T-cell (primary cell): ENCODE results near the gene ADAP1. TPM values are rescaled to one million over a fixed set of nuclear protein-coding genes. Genes with fewer than 3 reads are reported as not detected.
A peak's percentile ranks its signal among the peaks of the same experiment; 100 is the strongest.

Source experiments
- ATAC-seq, 4 experiments: fragments of 200-7000 bp in 3 of 4; fragments of 150-1000 bp in 1 of 4; cut with Tn5 transposase; replicated peaks in 1 of 4; 1 replicate in 3 of 4; 2 replicates in 1 of 4; pipeline ENCODE4 v1.10.0; 2021; ENCODE audit warnings: moderate library complexity in 3 of 4, mild to moderate bottlenecking in 2 of 4, moderate number of reproducible peaks in 1 of 4
- CTCF ChIA-PET, 2 donors: fragments of 300-600 bp; sonication (Branson Sonifier 250); formaldehyde crosslinking; loops; one replicate each; lab custom pipeline; 2022; ENCODE audit warnings: antibody characterized with exemption in 2 of 2; lab: Charles Lee
- POLR2A ChIA-PET, 2 donors: fragments of 300-600 bp; sonication (Branson Sonifier 250); formaldehyde crosslinking; loops; one replicate each; lab custom pipeline; 2022; ENCODE audit warnings: antibody characterized with exemption in 2 of 2; lab: Charles Lee
- DNase-seq, 35 experiments: peaks; one replicate each; pipeline versions ENCODE4 v3.0.0 to v3.0.0-alpha.2; 2013 to 2023
- H3K27ac ChIP-seq: one replicate; pipeline ENCODE4 v1.5.1; 2013; ENCODE audit warnings: low read length
- H3K27me3 ChIP-seq, 2 experiments: replicated peaks in 1 of 2; 1 replicate in 1 of 2; 2 replicates in 1 of 2; pipeline versions ENCODE4 v1.6.1 to v1.7.0; 2013; ENCODE audit warnings: low read length in 1 of 2, mixed read lengths in 1 of 2; ENCODE audit not compliant: control insufficient read depth in 2 of 2, insufficient read depth in 2 of 2; ENCODE audit errors: extremely low read depth in 1 of 2
- H3K36me3 ChIP-seq, 2 donors: 1 replicate in 1 of 2; 2 replicates in 1 of 2; pipeline versions ENCODE4 v1.6.1 to v1.7.0; 2013; ENCODE audit warnings: low read length in 1 of 2; ENCODE audit not compliant: control insufficient read depth in 2 of 2, insufficient read depth in 1 of 2; ENCODE audit errors: extremely low read depth in 1 of 2
- H3K4me1 ChIP-seq, 2 experiments: 1 replicate in 1 of 2; 2 replicates in 1 of 2; pipeline versions ENCODE4 v1.6.1 to v1.7.0; 2013; ENCODE audit warnings: low read length in 2 of 2, mixed read lengths in 1 of 2; ENCODE audit not compliant: insufficient read depth in 2 of 2, control insufficient read depth in 1 of 2; ENCODE audit errors: extremely low read depth in 1 of 2
- H3K4me3 ChIP-seq, 2 donors: 1 replicate in 1 of 2; 2 replicates in 1 of 2; pipeline versions ENCODE4 v1.5.1 to v1.7.0; 2013; ENCODE audit warnings: mild to moderate bottlenecking in 2 of 2, low read length in 1 of 2, moderate library complexity in 1 of 2; ENCODE audit not compliant: control insufficient read depth in 1 of 2; ENCODE audit errors: extremely low read depth in 1 of 2
- H3K9me3 ChIP-seq: 2 replicates; pipeline ENCODE4 v1.7.0; 2013
- H3K27ac Mint-ChIP-seq, 2 donors: one replicate each; pipeline ENCODE4 v1.8.0; 2020 to 2021; ENCODE audit warnings: mild to moderate bottlenecking in 2 of 2, mixed read lengths in 2 of 2
- H3K27me3 Mint-ChIP-seq, 2 donors: one replicate each; pipeline ENCODE4 v1.8.0; 2021 to 2022; ENCODE audit warnings: mixed read lengths in 2 of 2
- H3K36me3 Mint-ChIP-seq: one replicate; pipeline ENCODE4 v1.8.0; 2021; ENCODE audit warnings: mixed read lengths
- H3K4me1 Mint-ChIP-seq, 3 donors: one replicate each; pipeline ENCODE4 v1.8.0; 2020 to 2022; ENCODE audit warnings: mixed read lengths in 3 of 3, mild to moderate bottlenecking in 1 of 3
- H3K4me3 Mint-ChIP-seq, 3 donors: one replicate each; pipeline ENCODE4 v1.8.0; 2020 to 2022; ENCODE audit warnings: mild to moderate bottlenecking in 3 of 3, mixed read lengths in 3 of 3, moderate library complexity in 3 of 3
- H3K9me3 Mint-ChIP-seq, 3 donors: one replicate each; pipeline ENCODE4 v1.8.0; 2020 to 2022; ENCODE audit warnings: mixed read lengths in 3 of 3
- WGBS: methylation state at CpG from one replicate; pipeline ENCODE4 v1.1.5; 2013; ENCODE audit warnings: missing lambda C conversion rate; ENCODE audit not compliant: insufficient coverage; 5-methylcytosine and 5-hydroxymethylcytosine counted together
- total RNA-seq, 35 experiments: library from RNA in 6 of 35; stranded (reverse) in 6 of 35; fragments of 120-200 nt in 1 of 35; gene quantifications; one replicate each; pipeline versions ENCODE4 v1.2.1 to v1.2.4 and lab custom pipeline; 2013 to 2026

Gene ADAP1
- total RNA-seq, 5 donors from 2014 or later (not counting 1 experiment from before 2014, with no cell fraction given), result 10.6 to 26.9 (median 23.5) TPM

GRCh38 chr7:921581-922333 lies 32.7 kb downstream of the ADAP1 start:
- no peaks in the 10 kb centered on the region for H3K27me3 ChIP-seq
- peaks cover 20 to 69% of the 10 kb centered on the region in 2 experiments for H3K4me1 ChIP-seq
- peak overlapping the region; percentile 82 for H3K27ac ChIP-seq
- ChIA-PET POLR2A (no interaction called here), CTCF (no interaction called here)
- WGBS, result 41% methylated on average over 34 of the region's 36 CpGs
- peak overlapping the region; percentile 41 to 89 (median 41) for H3K4me3 Mint-ChIP-seq
- peak overlapping the region; percentile 45 to 72 for H3K4me3 ChIP-seq
- H3K9me3 ChIP-seq, result no peaks in the 10 kb centered on the region
- H3K4me1 Mint-ChIP-seq, result peaks cover 21 to 40% (median 32%) of the 10 kb centered on the region in 3 donors
- H3K9me3 Mint-ChIP-seq, result no peaks in the 10 kb centered on the region
- H3K27ac Mint-ChIP-seq, result peak overlapping the region; percentile 63 to 73
- no peaks in the 10 kb centered on the region for H3K36me3 ChIP-seq
- no peaks in the 10 kb centered on the region for H3K36me3 Mint-ChIP-seq
- ATAC-seq, result no peak
- DNase-seq, result peak in 3 of 35 experiments; percentile 3 to 45 (median 24)
- H3K27me3 Mint-ChIP-seq, result no peaks in the 10 kb centered on the region

DNA sequence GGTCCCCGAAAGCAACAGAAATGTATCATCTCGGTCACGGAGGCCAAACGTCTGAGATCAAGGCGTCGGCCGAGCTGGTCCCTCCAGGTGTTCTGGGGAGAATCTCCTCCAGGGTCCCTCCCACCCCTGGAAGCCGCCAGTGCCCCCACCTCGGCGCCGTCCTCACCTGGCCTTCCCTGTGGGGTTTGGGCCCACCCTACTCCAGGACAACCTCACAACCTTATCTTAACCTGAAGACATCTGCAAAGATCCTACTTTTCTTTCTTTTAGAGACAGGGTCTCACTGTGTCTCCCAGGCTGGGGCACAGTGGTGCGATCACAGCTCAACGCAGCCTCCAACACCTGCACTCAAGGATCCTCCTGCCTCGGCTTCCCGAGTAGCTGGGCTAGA lies 33.4 kb downstream of the ADAP1 start:
- no peaks in the 10 kb centered on the region for H3K9me3 ChIP-seq
- H3K27me3 ChIP-seq, result no peaks in the 10 kb centered on the region
- peaks cover 21 to 40% (median 32%) of the 10 kb centered on the region in 3 donors for H3K4me1 Mint-ChIP-seq
- ATAC-seq, result no peak
- WGBS, result 99% methylated on average over 10 of the region's 15 CpGs
- peak overlapping the region; percentile 13 to 89 (median 21) for H3K4me3 Mint-ChIP-seq
- CTCF ChIA-PET, result no interaction called here
- no peaks in the 10 kb centered on the region for H3K9me3 Mint-ChIP-seq
- no peak overlapping the region for H3K4me3 ChIP-seq
- H3K36me3 Mint-ChIP-seq, result no peaks in the 10 kb centered on the region
- H3K36me3 ChIP-seq, result no peaks in the 10 kb centered on the region
- H3K27ac ChIP-seq, result no peak overlapping the region
- peaks cover 20 to 62% of the 10 kb centered on the region in 2 experiments for H3K4me1 ChIP-seq
- peak overlapping the region; percentile 63 to 73 for H3K27ac Mint-ChIP-seq
- DNase-seq, result no peak
- H3K27me3 Mint-ChIP-seq, result no peaks in the 10 kb centered on the region
- POLR2A ChIA-PET, result no interaction called here

- no peak overlapping the region for H3K4me3 ChIP-seq
- Mint-ChIP-seq H3K36me3 (no peaks in the 10 kb centered on the region), H3K4me3 (peak overlapping the region in 2 of 3 donors; percentile 21 to 89), H3K27ac (peak overlapping the region; percentile 63 to 73), H3K9me3 (no peaks in the 10 kb centered on the region), H3K4me1 (peaks cover 21 to 42% (median 32%) of the 10 kb centered on the region in 3 donors), H3K27me3 (no peaks in the 10 kb centered on the region)
- DNase-seq, result peak in 2 of 35 experiments; percentile 2 to 17
- POLR2A ChIA-PET, result no interaction called here
- H3K9me3 ChIP-seq, result no peaks in the 10 kb centered on the region
- CTCF ChIA-PET, result no interaction called here
- H3K27ac ChIP-seq, result no peak overlapping the region
- peaks cover 20 to 56% of the 10 kb centered on the region in 2 experiments for H3K4me1 ChIP-seq
- ATAC-seq, result no peak
- H3K36me3 ChIP-seq, result no peaks in the 10 kb centered on the region
- no peaks in the 10 kb centered on the region for H3K27me3 ChIP-seq
- 78% methylated on average over 31 of the region's 40 CpGs for WGBS
Measured at GRCh38 chr7:920351-921070, 34.0 kb downstream of the ADAP1 start.

DNA sequence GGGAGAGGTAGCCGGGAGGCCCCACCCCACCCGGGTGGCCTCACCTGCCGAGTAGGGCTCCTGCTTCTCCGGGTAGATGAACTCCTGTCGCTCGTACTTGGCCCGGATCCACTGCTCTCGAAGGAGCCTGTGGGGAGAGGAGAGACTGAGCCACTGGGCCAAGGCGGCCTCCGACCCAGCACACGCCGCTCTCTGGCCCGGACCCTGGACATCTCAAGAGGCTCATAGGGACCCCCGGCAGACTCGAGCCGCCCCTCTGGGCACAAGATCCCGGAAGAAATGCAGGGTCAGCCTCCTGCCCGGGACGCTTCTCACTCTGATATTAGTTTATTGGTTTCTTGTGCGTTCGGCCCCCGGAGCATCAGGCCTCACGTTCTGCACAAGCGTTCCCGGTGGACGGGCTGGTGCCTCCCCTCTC lies 34.5 kb downstream of the ADAP1 start:
- ATAC-seq (no peak), DNase-seq (peak in 2 of 35 experiments; percentile 0 to 21)
- H3K27me3 Mint-ChIP-seq, result no peaks in the 10 kb centered on the region
- no peaks in the 10 kb centered on the region for H3K36me3 Mint-ChIP-seq
- ChIA-PET CTCF (no interaction called here), POLR2A (no interaction called here)
- H3K36me3 ChIP-seq, result no peaks in the 10 kb centered on the region
- H3K4me1 Mint-ChIP-seq, result peaks cover 21 to 41% (median 31%) of the 10 kb centered on the region in 3 donors
- peaks cover 20 to 51% of the 10 kb centered on the region in 2 experiments for H3K4me1 ChIP-seq
- H3K4me3 Mint-ChIP-seq, result no peak overlapping the region
- H3K4me3 ChIP-seq, result no peak overlapping the region
- no peaks in the 10 kb centered on the region for H3K9me3 ChIP-seq
- H3K27me3 ChIP-seq, result no peaks in the 10 kb centered on the region
- no peaks in the 10 kb centered on the region for H3K9me3 Mint-ChIP-seq
- H3K27ac ChIP-seq, result no peak overlapping the region
- WGBS, result 98% methylated on average over 20 of the region's 26 CpGs
- no peak overlapping the region for H3K27ac Mint-ChIP-seq

- Mint-ChIP-seq H3K9me3 (no peaks in the 10 kb centered on the region), H3K36me3 (no peaks in the 10 kb centered on the region), H3K27me3 (no peaks in the 10 kb centered on the region), H3K27ac (peak overlapping the region in 1 of 2 donors; percentile 62), H3K4me3 (peak overlapping the region in 1 of 3 donors; percentile 35), H3K4me1 (peaks cover 21 to 35% (median 26%) of the 10 kb centered on the region in 3 donors)
- CTCF ChIA-PET, result no interaction called here
- Histone ChIP-seq H3K4me1 (peaks cover 17 to 42% of the 10 kb centered on the region in 2 experiments), H3K4me3 (no peak overlapping the region), H3K36me3 (no peaks in the 10 kb centered on the region), H3K27ac (no peak overlapping the region), H3K9me3 (no peaks in the 10 kb centered on the region), H3K27me3 (no peaks in the 10 kb centered on the region)
- 86% methylated on average over 9 of the region's 13 CpGs for WGBS
- ATAC-seq (no peak), DNase-seq (peak in 2 of 35 experiments; percentile 2 to 17)
- POLR2A ChIA-PET, result no interaction called here
Measured at GRCh38 chr7:919114-919442, 35.4 kb downstream of the ADAP1 start.

GRCh38 chr7:918441-919113 lies 35.9 kb downstream of the ADAP1 start:
- peaks cover 14 to 37% of the 10 kb centered on the region in 2 experiments for H3K4me1 ChIP-seq
- 94% methylated on average over 14 of the region's 21 CpGs for WGBS
- no peak overlapping the region for H3K4me3 Mint-ChIP-seq
- H3K9me3 ChIP-seq, result no peaks in the 10 kb centered on the region
- H3K36me3 ChIP-seq, result no peaks in the 10 kb centered on the region
- peaks cover 20 to 35% (median 26%) of the 10 kb centered on the region in 3 donors for H3K4me1 Mint-ChIP-seq
- no peaks in the 10 kb centered on the region for H3K27me3 Mint-ChIP-seq
- no peaks in the 10 kb centered on the region for H3K27me3 ChIP-seq
- POLR2A ChIA-PET, result no interaction called here
- no peaks in the 10 kb centered on the region for H3K9me3 Mint-ChIP-seq
- H3K27ac ChIP-seq, result no peak overlapping the region
- ATAC-seq, result no peak
- H3K36me3 Mint-ChIP-seq, result no peaks in the 10 kb centered on the region
- no peak overlapping the region for H3K27ac Mint-ChIP-seq
- no peak overlapping the region for H3K4me3 ChIP-seq
- DNase-seq, result peak in 1 of 35 experiments; percentile 1
- CTCF ChIA-PET, result no interaction called here
